LNCAP (cell line): ENCODE results near the gene ARHGEF28.

Source experiments
- TF ChIP-seq, protein P1 (sequence below): fragments of 450-650 bp; IDR thresholded peaks from 2 replicates; pipeline ENCODE4 v1.5.1; 2017; ENCODE audit warnings: mild to moderate bottlenecking

ARHGEF28 gene

DNA sequence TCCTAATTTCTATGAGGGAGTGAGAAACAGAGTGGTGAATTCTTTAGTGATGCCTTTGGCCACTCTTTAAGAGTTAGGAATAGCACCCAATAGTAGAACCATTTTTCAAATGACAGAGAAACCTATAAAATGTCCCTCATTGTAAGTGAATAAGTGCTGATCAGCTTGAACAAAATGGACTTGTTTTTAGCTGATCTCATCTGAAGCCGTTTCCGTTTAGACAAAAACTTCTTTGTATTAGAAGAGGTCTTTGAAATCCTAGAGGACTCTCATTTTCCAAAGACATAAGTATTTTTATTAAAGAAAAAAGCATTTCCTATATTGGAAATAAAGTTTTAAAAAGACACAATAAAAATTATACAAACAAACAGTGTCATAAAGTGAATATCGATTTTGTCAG is 273.9 kb downstream of the ARHGEF28 start:
- TF ChIP-seq, protein P1, sequence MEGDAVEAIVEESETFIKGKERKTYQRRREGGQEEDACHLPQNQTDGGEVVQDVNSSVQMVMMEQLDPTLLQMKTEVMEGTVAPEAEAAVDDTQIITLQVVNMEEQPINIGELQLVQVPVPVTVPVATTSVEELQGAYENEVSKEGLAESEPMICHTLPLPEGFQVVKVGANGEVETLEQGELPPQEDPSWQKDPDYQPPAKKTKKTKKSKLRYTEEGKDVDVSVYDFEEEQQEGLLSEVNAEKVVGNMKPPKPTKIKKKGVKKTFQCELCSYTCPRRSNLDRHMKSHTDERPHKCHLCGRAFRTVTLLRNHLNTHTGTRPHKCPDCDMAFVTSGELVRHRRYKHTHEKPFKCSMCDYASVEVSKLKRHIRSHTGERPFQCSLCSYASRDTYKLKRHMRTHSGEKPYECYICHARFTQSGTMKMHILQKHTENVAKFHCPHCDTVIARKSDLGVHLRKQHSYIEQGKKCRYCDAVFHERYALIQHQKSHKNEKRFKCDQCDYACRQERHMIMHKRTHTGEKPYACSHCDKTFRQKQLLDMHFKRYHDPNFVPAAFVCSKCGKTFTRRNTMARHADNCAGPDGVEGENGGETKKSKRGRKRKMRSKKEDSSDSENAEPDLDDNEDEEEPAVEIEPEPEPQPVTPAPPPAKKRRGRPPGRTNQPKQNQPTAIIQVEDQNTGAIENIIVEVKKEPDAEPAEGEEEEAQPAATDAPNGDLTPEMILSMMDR = no peak

DNA sequence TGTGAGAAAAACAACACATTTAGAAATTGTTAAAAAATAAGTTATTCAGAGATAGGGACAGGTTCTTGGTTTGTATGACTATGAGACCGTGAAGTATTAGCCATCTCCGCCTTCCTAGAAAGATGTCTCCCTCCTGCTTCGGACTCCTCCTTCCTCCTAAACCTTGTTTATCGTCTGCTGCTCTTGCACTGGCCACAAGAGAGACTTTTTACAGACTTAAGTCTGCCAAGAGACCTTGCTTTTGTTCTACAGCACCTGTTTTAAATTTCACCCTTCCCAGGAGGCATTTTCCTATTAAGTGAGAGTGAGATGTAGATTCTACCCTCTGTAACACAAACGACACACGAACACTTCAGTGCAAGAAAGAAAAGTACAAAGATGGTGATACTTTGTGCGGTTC is 274.6 kb downstream of the ARHGEF28 start:
- TF ChIP-seq, protein P1 = no peak

DNA sequence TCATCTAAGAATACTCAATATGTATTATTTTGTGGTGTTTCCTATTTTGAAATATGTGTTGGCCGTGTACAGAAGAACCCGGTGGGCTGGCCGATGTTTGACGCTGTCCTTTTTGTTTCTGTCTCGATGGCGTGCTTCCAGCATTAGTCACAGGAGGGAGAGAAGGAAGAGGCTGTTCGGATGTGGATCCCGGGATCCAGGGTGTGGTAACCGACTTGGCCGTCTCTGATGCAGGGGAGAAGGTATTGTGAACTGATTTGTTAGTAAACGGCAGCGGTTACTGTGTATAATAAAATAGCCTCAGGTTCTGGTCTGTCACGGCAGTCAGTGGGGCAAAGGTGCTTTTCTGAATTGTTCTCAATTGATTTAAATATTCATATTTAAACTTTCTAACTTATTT is 275.0 kb downstream of the ARHGEF28 start:
- TF ChIP-seq, protein P1 = no peak

DNA sequence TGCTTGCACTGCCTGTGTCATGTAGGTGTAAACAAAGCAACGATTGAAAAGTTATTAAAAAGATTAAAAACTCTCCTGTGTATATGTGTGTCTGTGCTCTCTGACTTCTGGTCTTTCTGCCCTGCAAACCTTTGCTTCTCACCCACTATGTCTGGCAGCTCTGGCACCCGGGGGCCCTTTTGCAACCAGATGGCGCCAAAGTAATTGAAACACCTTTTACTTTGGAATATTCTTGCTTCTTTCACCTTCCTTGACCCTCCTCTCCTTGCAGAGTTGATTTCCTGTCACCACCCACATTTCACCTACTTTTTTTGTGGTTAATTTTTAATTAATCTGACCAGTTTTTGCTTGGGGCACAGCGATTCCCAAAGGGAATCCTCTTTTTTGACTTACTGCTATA is 275.5 kb downstream of the ARHGEF28 start:
- TF ChIP-seq, protein P1 = peak; percentile 40; the same call in 1 of the 2 replicates

DNA sequence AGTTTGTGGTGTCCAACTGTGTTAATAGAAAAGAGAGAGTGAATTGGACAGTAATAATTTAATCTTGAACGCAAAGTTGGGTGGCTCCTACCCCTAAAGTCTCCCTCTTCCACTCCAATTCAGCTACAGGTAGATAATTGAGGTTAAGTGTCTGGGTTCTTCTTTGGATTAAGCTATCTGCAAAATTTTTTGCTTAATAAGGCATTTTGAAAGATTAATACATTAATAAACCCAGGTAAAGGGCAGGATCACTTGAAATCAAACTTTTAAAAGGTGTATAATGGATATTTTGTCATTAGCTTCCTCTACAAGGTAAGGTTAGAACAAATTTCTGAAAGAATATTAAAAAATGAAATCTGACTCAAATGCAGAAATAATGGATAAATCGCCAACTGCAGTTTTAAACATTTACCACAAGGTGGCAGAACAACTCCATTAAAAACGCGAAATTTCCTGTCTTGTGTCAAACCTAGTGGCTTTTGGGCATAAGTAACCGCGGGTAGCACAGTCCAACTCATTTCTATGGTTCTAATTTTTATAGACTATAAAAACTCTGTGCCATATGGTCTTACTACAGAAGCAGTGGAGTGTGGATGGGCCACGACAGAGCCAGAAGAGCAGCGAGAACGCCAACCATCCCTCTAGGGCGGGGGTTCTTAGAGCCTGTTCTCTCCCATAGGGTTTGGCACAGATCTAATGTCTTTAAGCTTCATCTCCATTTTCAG is 276.5 kb downstream of the ARHGEF28 start:
- TF ChIP-seq, protein P1 = peak; percentile 83

DNA sequence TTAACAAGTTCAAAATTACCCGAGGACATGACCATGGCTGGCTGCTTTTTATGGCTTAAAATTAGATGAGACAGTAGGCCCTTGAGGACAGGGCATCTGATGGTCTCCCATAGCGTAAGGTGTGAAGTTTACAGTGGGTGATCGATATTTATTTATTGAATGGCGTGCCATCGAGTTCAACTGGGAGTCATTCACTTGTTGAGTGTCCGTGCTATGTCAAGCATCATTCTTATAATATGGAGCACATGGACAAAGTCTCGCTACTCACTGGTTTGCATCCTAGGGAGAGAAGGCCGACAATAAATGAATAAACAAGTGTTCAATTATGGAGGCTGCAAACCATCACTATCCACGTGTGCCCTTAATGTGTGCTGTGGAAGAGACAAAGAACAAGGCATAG is 277.2 kb downstream of the ARHGEF28 start:
- TF ChIP-seq, protein P1 = no peak

DNA sequence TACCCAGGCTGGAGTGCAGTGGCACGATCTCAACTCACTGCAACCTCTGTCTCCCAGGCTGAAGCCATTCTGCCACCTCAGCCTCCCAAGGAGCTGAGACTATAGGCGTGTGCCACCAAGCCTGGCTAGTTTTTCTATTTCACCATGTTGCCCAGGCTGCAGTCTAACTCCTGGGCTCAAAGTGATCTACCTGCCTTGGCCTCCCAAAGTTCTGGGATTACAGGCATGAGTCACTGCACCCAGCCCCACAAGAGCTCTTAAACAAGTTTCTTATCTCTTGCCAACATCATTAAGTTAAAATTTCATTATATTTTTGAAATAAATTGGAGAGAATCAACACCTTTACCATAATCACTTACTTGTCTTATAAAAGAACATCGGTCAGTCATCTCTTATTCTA is 280.3 kb downstream of the ARHGEF28 start:
- TF ChIP-seq, protein P1 = no peak

DNA sequence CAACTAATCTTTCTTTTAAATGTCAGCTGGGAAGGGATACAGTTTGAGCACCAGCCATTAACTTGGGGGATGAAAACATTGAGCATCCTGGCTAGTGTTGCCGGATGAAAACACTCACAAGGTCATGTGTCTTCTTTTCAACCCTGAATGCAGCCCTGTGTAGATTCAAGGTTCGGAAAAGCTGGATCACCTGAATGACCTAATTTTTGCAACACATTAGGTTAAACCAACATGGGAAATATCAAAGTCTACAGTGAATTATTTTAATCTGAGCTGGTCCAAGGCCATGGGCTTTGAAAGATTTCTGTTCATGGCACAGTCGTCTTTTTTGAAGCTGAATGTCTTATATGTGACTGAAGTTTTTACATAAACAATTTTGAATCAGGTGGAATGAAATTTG is 281.2 kb downstream of the ARHGEF28 start:
- TF ChIP-seq, protein P1 = no peak
